ENCODE results near the gene MAIP1. TPM values are rescaled to one million over a fixed set of nuclear protein-coding genes. Genes with fewer than 3 reads are reported as not detected.
A peak's percentile ranks its signal among the peaks of the same experiment; 100 is the strongest.

Gene MAIP1
- total and polyA plus RNA-seq, 2 of the 4 experiments (the other 2 are of a cell fraction): 14.2 to 16.8 TPM

GRCh38 chr2:199911052-199911876, 44.1 kb upstream of the MAIP1 start, which contains the start of gene C2orf69:
C2orf69 (plus strand) TSS chr2:199911293; CDS start chr2:199911439, 146 bp downstream.
- TF ChIP-seq POLR2A (IDR thresholded peaks at IDR 0.05; ENCODE audit: low read depth, low read length): peak; percentile 85
- TF ChIP-seq NFE2L2 (IDR thresholded peaks at IDR 0.05; ENCODE audit: low read depth, low read length): no peak
- peak; percentile 52; the same call in 1 of the 2 replicates for TF ChIP-seq MAZ (IDR thresholded peaks at IDR 0.05; ENCODE audit: borderline replicate concordance, low read depth, low read length)
- TF ChIP-seq MXI1 (IDR thresholded peaks at IDR 0.05; ENCODE audit: borderline replicate concordance, low read depth, low read length): peak; percentile 52
- intact Hi-C loops (cut with micrococcal nuclease): no loop called here
- peak; percentile 96 for ATAC-seq (ENCODE audit: low read depth)

More at GRCh38 chr2:199911052-199911876, 44.1 kb upstream of the MAIP1 start, which contains the start of gene C2orf69:
- Histone ChIP-seq H2BK5ac (ENCODE audit: low read depth, low read length, poor library complexity, severe bottlenecking) (peak within 1 kb of the TSS; percentile 85), H3K9me3 (ENCODE audit: control insufficient read depth, insufficient read depth, low read length) (no peaks in the 10 kb centered on the region), H2BK20ac (ENCODE audit: low read depth, low read length) (no peak within 1 kb of the TSS), H3K79me1 (ENCODE audit: low read depth in 1 of 2, low read length in 2 of 2) (peaks cover 5 to 14% of the 10 kb centered on the region in 2 experiments; a peak in 3 of 4 replicates), H3K36me3 (ENCODE audit: control insufficient read depth, insufficient read depth, low read length) (peaks cover 3% of the 10 kb centered on the region), H3K4me1 (ENCODE audit: control insufficient read depth, insufficient read depth, low read length) (no peaks in the 10 kb centered on the region), H2AK9ac (replicated peaks; ENCODE audit: low read depth, low read length, poor library complexity) (peak within 1 kb of the TSS; percentile 70), H4K91ac (ENCODE audit: insufficient read depth, low read depth, low read length) (peak within 1 kb of the TSS; percentile 66; the same call in 1 of the 2 replicates), H2AFZ (replicated peaks; ENCODE audit: low read length, poor library complexity) (peak within 1 kb of the TSS; percentile 99), H3K9ac (ENCODE audit: low read depth, low read length) (peak within 1 kb of the TSS; percentile 87), H3K14ac (replicated peaks; ENCODE audit: low read depth, low read length) (peak within 1 kb of the TSS; percentile 91), H3K27ac (ENCODE audit: insufficient read depth, low read length) (peak within 1 kb of the TSS; percentile 90), H3K4me2 (ENCODE audit: low read depth, low read length) (peak within 1 kb of the TSS; percentile 76), H3K27me3 (ENCODE audit: control insufficient read depth, insufficient read depth, low read length) (no peaks in the 10 kb centered on the region), H3K18ac (ENCODE audit: low read depth, low read length) (no peak within 1 kb of the TSS; the same call in 1 of the 2 replicates), H3K9me1 (ENCODE audit: insufficient read depth, low read length) (no peaks in the 10 kb centered on the region), H4K20me1 (ENCODE audit: insufficient read depth, low read length) (peaks cover 15% of the 10 kb centered on the region; the same call in 1 of the 2 replicates), H4K5ac (ENCODE audit: low read depth, low read length) (peak within 1 kb of the TSS; percentile 30; the same call in 1 of the 2 replicates), H4K8ac (ENCODE audit: low read depth in 2 of 2, low read length in 2 of 2) (peak within 1 kb of the TSS; percentile 71 to 87), H3K23ac (ENCODE audit: low read depth, low read length) (peak within 1 kb of the TSS; percentile 87), H2AK5ac (ENCODE audit: low read depth, low read length) (peak within 1 kb of the TSS; percentile 61), H3K56ac (ENCODE audit: extremely low read depth, insufficient read depth, low read length) (peak within 1 kb of the TSS; percentile 77), H2BK15ac (ENCODE audit: low read depth, low read length) (no peak within 1 kb of the TSS), H3K4ac (ENCODE audit: low read depth, low read length) (peak within 1 kb of the TSS; percentile 85), H2BK120ac (ENCODE audit: low read depth, low read length) (peak within 1 kb of the TSS; percentile 63; the same call in 1 of the 2 replicates), H3K4me3 (ENCODE audit: insufficient read depth, low read depth, low read length) (peak within 1 kb of the TSS; percentile 80)
- peak; percentile 98 for DNase-seq
- in situ Hi-C loops (cut with MboI; ENCODE audit: low sequenced_read_pairs): no loop called here
- ChIA-PET CTCF (no interaction called here), POLR2A (ENCODE audit: unreplicated experiment) (no interaction called here)
- WGBS, 2 experiments (ENCODE audit: extremely low coverage in 2 of 2, insufficient read length in 1 of 2): 0% methylated on average over 44 of the region's 85 CpGs; no CpG with 5 or more reads in 1 of the 2 experiments
- no TSS peak for BruUV-seq (replicated peaks)
- dilution Hi-C loops (cut with HindIII; ENCODE audit: low sequenced_read_pairs, unreplicated experiment): no loop called here
